IMR-90 (cell line): ENCODE results near the gene NTPCR. TPM values are rescaled to one million over a fixed set of nuclear protein-coding genes. Genes with fewer than 3 reads are reported as not detected.

Experiments
- ATAC-seq: fragments of 200-7000 bp; cut with Tn5 transposase; 2 replicates; pipeline ENCODE4 v1.9.1; 2020; ENCODE audit warnings: low read depth, mild to moderate bottlenecking, moderate library complexity
- BruUV-seq: library from RNA; stranded (reverse); fragments of 400-500 nt; replicated peaks from 2 replicates; lab custom pipeline; 2021; lab: Mats Ljungman, UMichigan
- CTCF ChIA-PET: fragments of 300-600 bp; formaldehyde crosslinking; extraction: SDS; loops from one replicate; lab custom pipeline; 2021; ENCODE audit warnings: antibody characterized with exemption; lab: Yijun Ruan, JAX
- POLR2A ChIA-PET: fragments of 300-600 bp; sonication (Branson Sonifier 250); formaldehyde crosslinking; loops from one replicate; lab custom pipeline; 2022; ENCODE audit warnings: antibody characterized with exemption; ENCODE audit not compliant: unreplicated experiment; lab: Charles Lee
- DNase-seq: peaks from one replicate; pipeline ENCODE4 v3.0.0; 2013
- H2AFZ ChIP-seq: replicated peaks from 2 replicates; pipeline ENCODE3; 2013; ENCODE audit warnings: low read length, mild to moderate bottlenecking; ENCODE audit not compliant: poor library complexity
- H2AK5ac ChIP-seq: 2 replicates; pipeline ENCODE4 v1.6.1; 2013; ENCODE audit warnings: low read depth, low read length, inconsistent platforms
- H2AK9ac ChIP-seq: replicated peaks from 2 replicates; pipeline ENCODE3; 2013; ENCODE audit warnings: mild to moderate bottlenecking, low read depth, low read length, moderate library complexity; ENCODE audit not compliant: poor library complexity
- H2BK120ac ChIP-seq: 2 replicates; pipeline ENCODE4 v1.6.1; 2013; ENCODE audit warnings: low read depth, low read length, inconsistent platforms
- H2BK15ac ChIP-seq: 3 replicates; pipeline ENCODE4 v1.6.1; 2013; ENCODE audit warnings: low read depth, low read length, inconsistent platforms
- H2BK20ac ChIP-seq: 2 replicates; pipeline ENCODE4 v1.6.1; 2013; ENCODE audit warnings: low read depth, mild to moderate bottlenecking, inconsistent platforms, low read length, moderate library complexity
- H2BK5ac ChIP-seq: 2 replicates; pipeline ENCODE4 v1.6.1; 2013; ENCODE audit warnings: mild to moderate bottlenecking, low read depth, low read length, inconsistent platforms; ENCODE audit not compliant: poor library complexity, severe bottlenecking
- H3K14ac ChIP-seq: replicated peaks from 2 replicates; pipeline ENCODE4 v1.6.1; 2013; ENCODE audit warnings: low read depth, low read length, inconsistent platforms
- H3K18ac ChIP-seq: 2 replicates; pipeline ENCODE4 v1.6.1; 2013; ENCODE audit warnings: low read depth, low read length, control low read depth
- H3K23ac ChIP-seq: 2 replicates; pipeline ENCODE4 v1.6.1; 2013; ENCODE audit warnings: low read depth, low read length, inconsistent platforms
- H3K27ac ChIP-seq: 2 replicates; pipeline ENCODE4 v1.5.1; 2013; ENCODE audit warnings: mild to moderate bottlenecking, control low read depth, low read length; ENCODE audit not compliant: insufficient read depth
- H3K27me3 ChIP-seq: 2 replicates; pipeline ENCODE4 v1.6.1; 2013; ENCODE audit warnings: low read length; ENCODE audit not compliant: control insufficient read depth, insufficient read depth
- H3K36me3 ChIP-seq: 2 replicates; pipeline ENCODE4 v1.6.1; 2013; ENCODE audit warnings: low read length, mixed read lengths; ENCODE audit not compliant: control insufficient read depth, insufficient read depth
- H3K4ac ChIP-seq: 2 replicates; pipeline ENCODE4 v1.6.1; 2013; ENCODE audit warnings: low read depth, low read length, inconsistent platforms
- H3K4me1 ChIP-seq: 2 replicates; pipeline ENCODE4 v1.6.1; 2013; ENCODE audit warnings: low read length, mixed read lengths; ENCODE audit not compliant: control insufficient read depth, insufficient read depth
- H3K4me2 ChIP-seq: 2 replicates; pipeline ENCODE4 v1.6.1; 2013; ENCODE audit warnings: low read depth, mild to moderate bottlenecking, control low read depth, low read length, moderate library complexity
- H3K4me3 ChIP-seq: 2 replicates; pipeline ENCODE4 v1.5.1; 2013; ENCODE audit warnings: low read depth, mild to moderate bottlenecking, control low read depth, low read length, moderate library complexity; ENCODE audit not compliant: insufficient read depth
- H3K56ac ChIP-seq: 2 replicates; pipeline ENCODE4 v1.6.1; 2013; ENCODE audit warnings: low read length, inconsistent platforms; ENCODE audit not compliant: insufficient read depth; ENCODE audit errors: extremely low read depth
- H3K79me1 ChIP-seq, 2 experiments: 2 replicates each; pipeline ENCODE4 v1.6.1; 2013; ENCODE audit warnings: low read length in 2 of 2, inconsistent platforms in 1 of 2, low read depth in 1 of 2
- H3K9ac ChIP-seq: 2 replicates; pipeline ENCODE4 v1.6.1; 2013; ENCODE audit warnings: low read depth, low read length, control low read depth
- H3K9me1 ChIP-seq: 2 replicates; pipeline ENCODE4 v1.6.1; 2013; ENCODE audit warnings: low read length, inconsistent platforms; ENCODE audit not compliant: insufficient read depth
- H3K9me3 ChIP-seq: 2 replicates; pipeline ENCODE4 v1.6.1; 2013; ENCODE audit warnings: low read length; ENCODE audit not compliant: control insufficient read depth, insufficient read depth
- H4K20me1 ChIP-seq: 2 replicates; pipeline ENCODE4 v1.6.1; 2013; ENCODE audit warnings: low read length, inconsistent platforms; ENCODE audit not compliant: insufficient read depth
- H4K5ac ChIP-seq: 2 replicates; pipeline ENCODE4 v1.6.1; 2013; ENCODE audit warnings: mild to moderate bottlenecking, low read depth, low read length, control low read depth
- H4K8ac ChIP-seq, 2 experiments: 2 replicates each; pipeline ENCODE4 v1.6.1; 2013; ENCODE audit warnings: low read depth in 2 of 2, low read length in 2 of 2, control low read depth in 1 of 2, inconsistent platforms in 1 of 2
- H4K91ac ChIP-seq: 2 replicates; pipeline ENCODE4 v1.6.1; 2013; ENCODE audit warnings: low read depth, low read length, inconsistent platforms; ENCODE audit not compliant: insufficient read depth
- BHLHE40 ChIP-seq: fragments of 150-350 bp; IDR thresholded peaks from 2 replicates; pipeline ENCODE4 v1.6.1; 2016; ENCODE audit warnings: mild to moderate bottlenecking, low read depth, low read length
- MAFK ChIP-seq: IDR thresholded peaks from 2 replicates; pipeline ENCODE4 v1.6.1; 2012; ENCODE audit warnings: low read depth, low read length, improper control_type of control experiment
- NFE2L2 ChIP-seq: fragments of 150-350 bp; IDR thresholded peaks from 2 replicates; pipeline ENCODE4 v1.6.1; 2016; ENCODE audit warnings: low read depth, mild to moderate bottlenecking, low read length
- SMC3 ChIP-seq: fragments of 150-350 bp; IDR thresholded peaks from 2 replicates; pipeline ENCODE4 v1.6.1; 2016; ENCODE audit warnings: low read depth, mild to moderate bottlenecking, antibody characterized with exemption, low read length, moderate library complexity
- WGBS, 2 experiments: methylation state at CpG; one replicate each; pipeline versions ENCODE4 v1.1.5 to v1.1.7; 2013; ENCODE audit warnings: missing lambda C conversion rate in 2 of 2; ENCODE audit not compliant: insufficient read length in 1 of 2; ENCODE audit errors: extremely low coverage in 2 of 2; 5-methylcytosine and 5-hydroxymethylcytosine counted together
- dilution Hi-C: fragments of 300-500 bp; cut with HindIII; formaldehyde crosslinking; loops from one replicate; pipeline ENCODE4 v1.14.3; 2018; ENCODE audit warnings: low sequenced_read_pairs; ENCODE audit not compliant: unreplicated experiment
- in situ Hi-C: fragments of 300-500 bp; cut with MboI; formaldehyde crosslinking; loops from 3 replicates; pipeline ENCODE4 v1.14.3; 2019; ENCODE audit warnings: low sequenced_read_pairs, inconsistent platforms, mixed read lengths
- intact Hi-C: fragments of 100-400 bp; cut with micrococcal nuclease; formaldehyde crosslinking; loops from 2 replicates; pipeline ENCODE4 v1.10.0; 2022
- polyA plus RNA-seq, 3 experiments: library from polyadenylated mRNA; depleted of rRNA; stranded (reverse); fragments of >200 nt; gene quantifications; 2 replicates each; pipeline ENCODE4 v1.2.3, GENCODE V29; 2012; ENCODE audit warnings: low replicate concordance in 1 of 3
- total RNA-seq: library from RNA; depleted of rRNA; stranded (reverse); fragments of >200 nt; gene quantifications from 2 replicates; pipeline ENCODE4 v1.2.3, GENCODE V29; 2012
- TF ChIP-seq, protein P1 (sequence below): fragments of 150-350 bp; IDR thresholded peaks from 2 replicates; pipeline ENCODE4 v1.6.1; 2017; ENCODE audit warnings: mild to moderate bottlenecking, antibody characterized with exemption, low read length, low read depth

The NTPCR gene
- total and polyA plus RNA-seq, 2 of the 4 experiments (the other 2 are of a cell fraction): 13.3 to 16.5 TPM

DNA sequence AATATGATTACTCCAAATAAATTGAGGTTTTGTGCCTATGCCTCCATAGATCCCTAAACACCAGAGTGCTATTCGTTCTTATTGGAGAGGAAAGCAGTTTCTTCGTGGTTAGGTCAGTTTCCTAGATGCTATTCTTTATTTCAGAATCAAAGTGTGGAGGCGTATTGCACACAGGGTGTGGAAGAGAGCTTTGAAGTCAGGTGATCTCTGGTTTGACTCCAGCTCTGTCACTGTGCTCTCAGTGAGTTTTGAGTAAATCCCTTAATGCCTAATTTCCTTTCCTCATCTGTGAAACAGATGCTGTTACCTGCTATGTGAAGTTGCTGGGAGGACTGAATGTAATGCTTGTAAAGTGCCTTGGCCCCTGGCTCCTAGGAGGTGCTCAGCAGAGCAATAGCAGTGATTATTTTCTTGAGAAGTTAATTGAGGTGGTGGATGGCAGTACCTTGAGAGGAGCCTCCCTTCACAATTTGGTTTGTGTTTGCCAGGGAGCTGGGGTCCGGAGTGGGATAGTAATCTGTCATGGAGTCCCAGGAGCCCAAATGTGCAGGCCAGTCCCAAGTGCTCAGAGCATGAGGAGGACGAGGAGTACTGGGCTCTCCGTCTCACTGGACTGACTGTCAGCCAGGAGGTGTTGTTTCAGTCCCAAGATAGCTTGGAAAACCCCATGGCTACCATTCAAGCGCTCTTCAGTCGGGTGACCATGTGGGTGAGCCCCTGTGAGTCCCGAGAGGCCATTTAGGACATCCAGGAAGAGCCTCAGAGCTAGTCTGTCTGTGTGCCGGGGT, 14.9 kb downstream of the NTPCR start:
- no TSS peak for BruUV-seq
- no peaks in the 10 kb centered on the region for H3K27me3 ChIP-seq
- dilution Hi-C loops (no loop called here), intact Hi-C loops (no loop called here), in situ Hi-C loops (no loop called here)
- no peak overlapping the region for H2AFZ ChIP-seq
- no peak overlapping the region for H2BK15ac ChIP-seq
- ChIA-PET POLR2A (no interaction called here), CTCF (no interaction called here)
- 0 out of 4 replicates have a peak, but pooled peaks cover 0 to 4% of the 10 kb centered on the region in 2 experiments for H3K79me1 ChIP-seq
- no peak overlapping the region for H3K27ac ChIP-seq
- peaks cover 10% of the 10 kb centered on the region for H3K4me1 ChIP-seq
- H3K9me1 ChIP-seq: no peaks in the 10 kb centered on the region
- no peak overlapping the region for H4K91ac ChIP-seq
- no peak overlapping the region for H4K8ac ChIP-seq
- no peak overlapping the region for H2BK5ac ChIP-seq
- H3K4me2 ChIP-seq: no peak overlapping the region
- no peak overlapping the region for H2AK9ac ChIP-seq
- no peak overlapping the region for H3K14ac ChIP-seq
- no peak overlapping the region for H4K5ac ChIP-seq
- H3K9ac ChIP-seq: no peak overlapping the region
- no peak overlapping the region for H2BK20ac ChIP-seq
- peaks cover 12% of the 10 kb centered on the region; the same call in 1 of the 2 replicates for H3K36me3 ChIP-seq
- H3K18ac ChIP-seq: no peak overlapping the region; the same call in 1 of the 2 replicates
- H3K56ac ChIP-seq: no peak overlapping the region
- WGBS, 2 experiments: 100% methylated on average over 2 of the region's 10 CpGs; no CpG with 5 or more reads in 1 of the 2 experiments
- H2BK120ac ChIP-seq: no peak overlapping the region
- peak overlapping the region; percentile 30 for H2AK5ac ChIP-seq
- H3K9me3 ChIP-seq: no peaks in the 10 kb centered on the region
- TF ChIP-seq, protein P1, sequence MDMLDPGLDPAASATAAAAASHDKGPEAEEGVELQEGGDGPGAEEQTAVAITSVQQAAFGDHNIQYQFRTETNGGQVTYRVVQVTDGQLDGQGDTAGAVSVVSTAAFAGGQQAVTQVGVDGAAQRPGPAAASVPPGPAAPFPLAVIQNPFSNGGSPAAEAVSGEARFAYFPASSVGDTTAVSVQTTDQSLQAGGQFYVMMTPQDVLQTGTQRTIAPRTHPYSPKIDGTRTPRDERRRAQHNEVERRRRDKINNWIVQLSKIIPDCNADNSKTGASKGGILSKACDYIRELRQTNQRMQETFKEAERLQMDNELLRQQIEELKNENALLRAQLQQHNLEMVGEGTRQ: no peak
- no peak for TF ChIP-seq MAFK
- TF ChIP-seq SMC3: no peak
- TF ChIP-seq BHLHE40: no peak
- no peak for TF ChIP-seq NFE2L2
- H3K4me3 ChIP-seq: no peak overlapping the region
- H4K20me1 ChIP-seq: no peaks in the 10 kb centered on the region
- H3K4ac ChIP-seq: no peak overlapping the region
- ATAC-seq: no peak
- no peak for DNase-seq
- no peak overlapping the region for H3K23ac ChIP-seq
